ENCODE data around the gene MAP2K5.

Gene MAP2K5

GRCh38 chr15:67783303-67783702 lies 240.8 kb downstream of the MAP2K5 start:
- no peak for DNase-seq (ENCODE audit: low spot score)

DNA sequence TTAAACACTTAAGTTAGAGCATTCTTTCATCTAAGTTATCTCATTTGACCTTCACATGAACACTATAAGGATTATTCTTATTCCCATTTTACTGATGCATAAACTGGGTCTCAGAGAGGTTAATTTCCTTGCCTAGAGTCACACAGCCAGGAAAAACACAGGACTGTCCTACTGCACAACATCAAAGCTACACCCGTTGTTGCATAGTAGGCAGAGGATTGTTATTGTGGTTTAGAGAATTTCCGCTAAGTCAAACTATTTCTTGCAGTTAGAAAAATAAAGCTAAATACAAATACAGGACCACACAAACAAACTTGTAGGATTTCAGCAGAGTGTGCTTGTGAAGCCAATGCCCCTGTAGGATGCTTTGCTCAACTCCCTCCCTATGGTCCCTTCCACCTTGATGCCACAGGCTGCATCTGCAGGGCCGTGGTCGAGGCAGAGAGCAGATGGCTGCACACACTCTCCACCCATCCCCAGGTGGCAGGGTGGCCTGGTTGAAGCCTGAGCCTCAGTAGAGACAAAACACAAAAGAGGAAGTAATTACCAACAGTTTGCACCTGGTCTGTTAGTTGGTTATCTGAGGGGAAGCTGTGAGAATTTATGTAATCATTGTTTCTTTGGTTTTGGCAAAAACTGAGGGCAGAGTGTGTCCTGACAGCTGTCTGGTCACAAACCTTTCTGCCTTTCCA lies 241.7 kb downstream of the MAP2K5 start:
- no peak for DNase-seq (ENCODE audit: low spot score)

DNA sequence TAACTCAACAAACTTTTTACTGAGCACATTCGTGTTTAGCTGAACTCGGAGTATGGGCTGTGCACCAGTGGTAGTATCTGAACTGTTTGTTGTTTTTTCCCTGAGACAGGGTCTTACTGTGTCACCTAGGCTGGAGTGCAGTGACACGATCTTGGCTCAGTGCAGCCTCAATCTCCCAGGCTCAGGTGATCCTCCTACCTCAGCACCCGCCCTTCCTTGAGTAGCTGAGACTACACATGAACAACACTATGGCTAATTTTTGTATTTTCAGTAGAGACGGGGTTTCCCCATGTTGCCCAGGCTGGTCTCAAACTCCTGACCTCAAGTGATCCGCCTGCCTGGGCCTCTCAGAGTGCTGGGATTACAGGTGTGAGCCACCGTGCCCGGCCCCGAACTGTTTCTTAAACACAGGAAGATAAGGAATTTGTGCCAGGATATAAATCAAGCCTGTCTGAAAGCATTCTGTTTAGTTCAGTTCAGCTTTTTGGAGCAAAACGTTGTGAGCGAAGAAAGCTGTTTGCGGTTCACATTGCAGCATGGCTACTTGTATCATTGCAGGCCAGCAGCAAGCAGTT lies 242.4 kb downstream of the MAP2K5 start:
- DNase-seq (ENCODE audit: low spot score), result no peak

DNA sequence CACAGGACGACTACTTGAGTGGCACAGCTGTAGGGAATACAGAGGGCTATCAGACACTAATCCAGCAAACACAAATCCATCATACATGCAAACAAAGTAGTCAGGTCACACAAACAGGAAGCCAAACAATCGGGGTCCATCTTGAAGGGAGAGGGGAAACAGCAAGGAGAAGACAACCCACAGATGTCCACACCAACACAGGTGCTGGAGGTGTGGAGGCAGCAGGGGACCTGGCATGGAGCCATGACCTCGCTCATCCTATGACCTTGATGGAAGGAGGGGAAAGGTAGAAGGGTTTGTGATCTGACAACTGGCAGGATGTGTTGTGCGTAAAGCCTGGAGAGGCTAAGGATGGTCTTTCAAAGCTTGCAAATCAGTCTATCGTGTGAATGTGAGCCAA lies 242.9 kb downstream of the MAP2K5 start:
- no peak for DNase-seq (ENCODE audit: low spot score)

DNA sequence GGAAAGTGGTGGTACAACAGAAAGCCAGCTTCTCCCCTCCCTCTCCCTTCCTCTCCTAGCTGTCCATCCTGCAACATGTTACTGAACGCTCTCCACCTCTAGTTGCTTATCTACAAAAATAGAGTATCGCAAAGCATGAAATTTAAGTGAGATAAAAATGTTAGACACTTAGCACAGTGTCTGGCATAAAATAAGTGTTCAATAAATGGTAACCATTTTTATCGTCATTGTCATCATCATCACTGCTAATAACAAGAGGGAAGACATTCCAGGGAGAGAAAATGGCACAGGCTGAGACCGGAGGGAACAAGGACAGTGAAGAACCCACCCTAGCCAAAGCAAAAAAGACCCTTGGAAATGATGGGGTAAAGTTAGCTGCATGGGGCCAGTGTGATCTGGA lies 244.1 kb downstream of the MAP2K5 start:
- DNase-seq (ENCODE audit: low spot score), result no peak

GRCh38 chr15:67788986-67789385 lies 246.5 kb downstream of the MAP2K5 start:
- no peak for DNase-seq (ENCODE audit: low spot score)

DNA sequence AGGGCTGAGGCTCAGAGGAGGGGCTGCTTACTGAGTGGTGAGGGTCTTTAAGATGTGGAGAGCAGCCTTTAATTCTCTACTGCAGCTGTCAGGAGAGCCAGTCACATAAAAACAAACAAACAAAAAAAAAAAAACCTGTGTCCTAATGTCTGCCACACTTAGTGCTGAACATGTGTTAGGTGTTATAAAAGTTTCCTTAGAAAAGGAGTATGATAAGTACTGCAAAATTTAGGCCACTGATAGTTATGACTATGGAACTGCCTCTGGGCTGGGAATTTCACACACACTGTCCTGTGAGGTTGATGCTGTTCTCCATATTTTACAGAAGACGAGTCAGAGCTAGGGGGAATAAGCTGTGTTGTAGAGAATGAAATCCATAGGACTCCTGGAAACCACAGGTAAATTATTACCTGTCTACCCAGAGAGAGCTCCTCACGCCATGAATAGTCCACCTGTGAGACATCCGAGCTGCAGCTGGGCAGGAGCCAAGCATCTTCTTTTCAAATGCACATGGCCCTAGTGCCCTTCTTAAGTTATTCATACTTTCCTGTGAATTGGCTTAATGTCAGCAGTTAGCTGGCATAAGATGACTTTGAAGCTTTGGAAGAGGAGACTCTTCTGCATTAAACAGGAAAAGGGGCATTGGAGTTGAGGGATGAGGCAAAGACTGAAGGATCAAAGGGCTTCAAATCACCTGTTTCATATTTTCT lies 248.3 kb downstream of the MAP2K5 start:
- DNase-seq (ENCODE audit: low spot score), result peak; percentile 33

- no peak for DNase-seq (ENCODE audit: low spot score)
Measured at GRCh38 chr15:67792250-67792942, 249.9 kb downstream of the MAP2K5 start.

DNA sequence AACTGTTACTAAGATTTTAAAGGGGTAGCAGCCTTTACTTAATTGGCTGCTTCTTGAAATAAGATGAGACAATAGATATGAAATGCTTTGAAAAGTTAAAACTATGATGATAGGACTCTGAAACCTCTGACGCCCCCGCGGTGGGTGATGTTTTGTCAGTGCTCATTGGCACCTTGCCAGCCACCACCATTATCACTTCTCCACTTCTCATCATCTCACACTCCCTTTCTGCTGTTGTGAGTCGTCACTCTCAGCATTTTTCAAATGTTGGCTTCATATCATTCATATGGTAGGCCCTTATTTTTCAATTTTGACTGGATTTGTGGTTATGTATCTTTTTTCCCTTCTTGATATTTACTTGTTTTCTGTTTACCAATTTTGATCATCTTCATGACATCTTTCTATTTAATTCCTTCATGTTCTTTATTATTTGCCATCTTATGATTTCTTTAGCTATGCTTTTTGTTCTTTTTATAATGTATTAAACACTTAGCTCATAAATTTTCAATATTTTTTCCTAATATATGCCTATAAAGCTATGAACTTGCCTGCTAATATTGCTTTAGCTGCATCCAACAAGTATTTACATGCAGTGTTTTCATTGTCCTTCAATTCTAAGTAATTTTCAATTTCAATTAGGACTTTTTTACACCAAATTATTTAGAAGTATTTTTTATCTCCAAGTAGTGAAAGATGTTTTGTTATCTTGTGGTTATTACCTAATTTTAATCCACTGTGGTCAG lies 252.5 kb downstream of the MAP2K5 start:
- DNase-seq (ENCODE audit: low spot score), result no peak

GRCh38 chr15:67796196-67797127 lies 254.0 kb downstream of the MAP2K5 start:
- no peak for DNase-seq (ENCODE audit: low spot score)

- DNase-seq (ENCODE audit: low spot score), result no peak
Measured at GRCh38 chr15:67799801-67800205, 257.3 kb downstream of the MAP2K5 start.

DNA sequence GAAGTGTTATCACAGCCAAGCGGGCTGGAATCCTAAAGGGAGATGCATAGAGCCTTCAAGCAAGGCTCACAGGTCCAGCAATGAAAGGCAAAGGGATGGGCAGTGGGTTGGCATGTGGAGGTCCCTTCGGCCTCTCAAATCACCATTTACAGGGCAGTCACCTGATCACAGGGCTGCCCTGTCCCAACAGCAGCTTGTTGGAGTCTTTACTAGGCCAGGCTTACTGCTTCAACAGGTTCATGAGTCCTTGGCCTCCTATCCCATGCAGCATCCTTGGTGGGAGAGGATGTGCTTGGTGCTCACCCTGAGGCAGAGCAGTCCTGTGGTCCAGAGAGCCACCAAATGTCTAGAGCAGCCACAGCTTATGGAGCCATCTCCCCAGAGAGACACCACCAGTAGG lies 258.6 kb downstream of the MAP2K5 start:
- no peak for DNase-seq (ENCODE audit: low spot score)

- peak; percentile 50 for DNase-seq (ENCODE audit: low spot score)
Measured at GRCh38 chr15:67801926-67802914, 259.7 kb downstream of the MAP2K5 start.

GRCh38 chr15:67803299-67803698 lies 260.8 kb downstream of the MAP2K5 start:
- no peak for DNase-seq (ENCODE audit: low spot score)

DNA sequence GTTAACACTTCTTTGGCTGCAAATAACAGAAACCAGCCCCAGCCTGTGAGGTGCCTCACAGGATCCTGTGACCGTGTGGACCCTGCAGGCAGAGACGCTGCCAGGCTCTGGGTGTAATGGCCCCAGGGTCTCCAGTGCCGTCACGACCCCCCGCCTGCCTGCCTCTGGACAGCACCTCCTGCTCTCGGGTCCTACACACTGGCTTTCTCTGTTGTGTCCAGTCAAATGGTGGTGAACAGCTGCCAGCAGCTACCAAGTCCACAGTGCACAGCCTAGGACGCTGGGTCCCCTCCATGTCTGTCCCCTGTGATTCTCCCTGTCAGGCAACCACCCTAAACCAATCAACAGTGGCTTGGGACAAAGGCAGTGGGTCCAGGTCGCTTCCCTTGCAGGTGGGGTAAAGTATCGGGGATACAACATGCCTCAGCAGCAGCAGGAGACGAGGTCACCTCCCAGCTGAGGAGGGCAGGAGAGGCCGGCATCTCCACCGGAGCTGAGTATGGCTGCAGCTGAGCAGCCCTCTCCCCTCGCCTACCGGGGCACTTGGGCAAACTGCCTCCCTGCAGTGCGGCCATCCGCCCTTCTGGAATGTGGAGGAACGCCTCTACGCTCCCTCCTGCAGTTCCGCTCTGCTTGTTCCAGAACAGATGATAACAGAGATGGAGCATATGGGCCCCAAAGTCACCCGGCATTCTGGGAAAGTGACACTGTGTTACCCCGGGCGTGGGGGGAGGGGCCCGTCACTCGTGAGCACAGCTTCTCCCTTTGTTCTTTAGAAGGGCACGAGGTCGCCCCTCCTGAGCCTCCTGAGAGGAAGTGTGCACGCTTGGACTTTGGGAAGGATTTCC lies 261.7 kb downstream of the MAP2K5 start:
- no peak for DNase-seq (ENCODE audit: low spot score)

DNA sequence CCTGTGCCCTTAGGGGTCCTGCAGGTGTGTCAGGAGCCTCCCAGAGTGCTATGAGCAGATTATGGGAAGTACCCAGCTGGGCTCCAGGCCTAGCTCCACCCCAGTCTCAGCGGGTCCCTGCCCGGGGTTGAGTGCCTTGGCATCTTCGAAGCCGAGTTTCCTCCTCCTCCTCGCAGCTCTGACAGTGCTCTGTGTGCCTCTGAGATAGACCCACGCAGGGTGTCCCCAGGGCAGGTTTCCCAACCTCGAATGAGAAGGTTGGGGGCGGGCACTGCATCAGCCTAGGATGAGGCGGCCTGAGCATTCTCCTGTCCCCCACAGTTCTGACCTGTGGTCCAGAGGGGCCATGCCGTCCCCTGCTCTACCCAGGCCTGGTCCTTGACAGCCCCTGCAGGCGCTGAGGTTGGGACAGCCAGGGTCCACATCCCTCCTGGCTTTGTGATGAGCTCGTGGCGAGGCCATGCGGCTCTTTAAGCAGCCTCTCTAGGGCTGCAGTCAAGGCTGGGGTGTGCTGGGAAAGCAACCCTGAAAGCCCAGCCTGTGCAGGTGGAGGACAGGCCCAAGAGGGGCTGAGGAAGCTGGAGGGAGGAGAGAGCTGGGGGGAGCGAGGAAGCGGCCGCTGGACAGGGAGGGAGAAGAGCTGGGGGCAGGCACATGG lies 262.6 kb downstream of the MAP2K5 start:
- no peak for DNase-seq (ENCODE audit: low spot score)

GRCh38 chr15:67805666-67806516 lies 263.4 kb downstream of the MAP2K5 start:
- DNase-seq (ENCODE audit: low spot score), result no peak
